Glomerular visceral epithelial cell (primary cell): ENCODE data around the gene CADPS2.

ENCODE experiments used
- DNase-seq: peaks from one replicate; pipeline ENCODE4 v3.0.0-alpha.2; 2016; ENCODE audit errors: extremely low spot score

The CADPS2 gene

GRCh38 chr7:122770686-122771335 is 115.4 kb downstream of the CADPS2 start:
- no peak for DNase-seq

DNA sequence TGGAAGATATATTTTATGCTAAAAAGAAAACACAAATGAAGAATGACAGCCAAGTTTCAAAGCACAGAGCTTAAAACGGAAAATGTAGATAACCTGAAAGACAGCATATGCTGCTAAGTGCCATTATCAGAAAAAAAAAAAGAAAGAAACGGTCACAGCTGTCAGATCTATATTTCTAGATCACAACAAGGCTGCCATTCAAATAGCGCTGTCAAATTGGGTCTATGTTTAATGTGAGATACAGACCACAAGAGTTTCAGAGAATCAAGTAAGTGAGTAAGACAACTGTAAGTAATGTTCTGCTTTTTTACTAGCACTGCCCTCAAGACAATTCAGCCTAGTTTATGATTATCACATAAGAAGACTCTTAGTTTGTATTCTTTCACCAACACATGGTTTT is 117.4 kb downstream of the CADPS2 start:
- no peak for DNase-seq

- DNase-seq: no peak
Observed at GRCh38 chr7:122767339-122767738, 118.9 kb downstream of the CADPS2 start.

GRCh38 chr7:122766593-122766992 is 119.7 kb downstream of the CADPS2 start:
- DNase-seq: no peak

DNA sequence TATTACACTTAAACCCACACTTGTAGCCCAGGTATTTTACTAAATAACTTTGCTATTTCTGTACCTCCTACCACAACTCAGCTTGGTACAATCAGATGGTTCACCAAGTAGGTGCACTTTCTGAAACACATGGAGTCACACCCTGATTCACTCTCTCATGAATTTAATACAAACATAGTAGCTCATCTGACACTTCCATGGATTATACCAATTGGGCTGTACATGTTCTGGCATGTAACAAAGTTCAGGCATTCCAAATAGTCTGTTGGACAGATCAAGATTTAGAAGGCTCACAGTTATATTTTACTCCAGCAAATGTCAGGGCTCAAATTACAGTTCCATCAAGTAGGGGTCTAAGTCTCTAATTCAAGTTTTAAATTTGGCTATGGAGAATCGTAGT is 121.4 kb downstream of the CADPS2 start:
- DNase-seq: no peak

DNA sequence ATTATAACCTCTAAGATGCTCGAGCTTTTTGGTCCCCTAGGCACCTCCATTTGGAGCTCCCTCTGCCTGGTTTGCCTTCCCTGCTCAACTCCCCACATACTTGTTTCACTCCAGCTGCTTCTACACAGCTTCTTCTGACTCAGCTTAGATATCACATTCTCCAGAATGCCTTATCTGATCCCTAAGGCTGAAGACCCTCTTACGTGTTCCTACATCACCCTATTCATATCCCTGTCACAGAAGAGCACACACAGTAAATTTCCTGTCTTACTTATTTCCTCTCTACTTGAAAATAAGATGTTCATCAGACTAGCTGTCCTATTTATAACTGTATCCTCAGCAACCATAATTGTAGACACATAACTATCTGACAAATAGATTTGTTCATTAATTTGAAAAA is 122.2 kb downstream of the CADPS2 start:
- DNase-seq: no peak

GRCh38 chr7:122762071-122762470 is 124.2 kb downstream of the CADPS2 start:
- DNase-seq: no peak

DNA sequence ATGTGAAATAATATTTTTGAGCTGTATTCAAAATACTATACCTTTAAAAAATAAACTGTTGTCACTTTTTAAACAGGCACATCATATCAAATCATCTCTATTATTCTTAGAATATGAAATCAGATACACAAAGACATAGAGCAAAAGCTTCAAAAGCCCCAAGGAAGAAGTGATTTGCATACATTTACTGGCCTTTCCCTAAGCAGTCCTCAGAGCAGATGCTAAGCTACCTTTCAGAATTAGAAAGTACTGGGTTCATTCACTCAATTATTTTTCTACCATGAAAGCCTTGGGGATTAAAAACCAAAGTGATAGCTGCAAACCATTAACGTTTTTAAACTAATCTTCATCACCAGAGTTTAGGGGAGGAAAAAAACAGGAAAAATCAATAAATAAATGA is 127.8 kb downstream of the CADPS2 start:
- DNase-seq: no peak

- DNase-seq: no peak
Observed at GRCh38 chr7:122756860-122757259, 129.4 kb downstream of the CADPS2 start.

DNA sequence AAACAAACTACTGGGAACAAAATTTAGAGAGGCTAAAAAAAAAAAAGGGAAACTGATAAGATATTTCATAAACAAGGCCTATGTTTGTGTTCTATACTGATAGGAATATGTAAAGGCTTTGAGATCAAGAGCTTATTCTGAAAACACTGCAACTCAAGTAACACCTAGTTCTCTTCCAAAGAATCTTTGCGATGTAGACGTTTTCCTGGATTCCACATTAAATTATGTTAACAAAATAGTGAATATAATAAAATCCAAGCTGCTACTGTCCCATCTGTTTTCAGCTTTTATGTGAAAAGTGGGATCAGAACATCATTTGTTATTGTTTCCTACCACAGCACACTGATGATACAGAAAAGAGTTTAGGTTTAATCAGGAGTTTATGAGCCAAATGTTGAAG is 130.6 kb downstream of the CADPS2 start:
- DNase-seq: no peak

DNA sequence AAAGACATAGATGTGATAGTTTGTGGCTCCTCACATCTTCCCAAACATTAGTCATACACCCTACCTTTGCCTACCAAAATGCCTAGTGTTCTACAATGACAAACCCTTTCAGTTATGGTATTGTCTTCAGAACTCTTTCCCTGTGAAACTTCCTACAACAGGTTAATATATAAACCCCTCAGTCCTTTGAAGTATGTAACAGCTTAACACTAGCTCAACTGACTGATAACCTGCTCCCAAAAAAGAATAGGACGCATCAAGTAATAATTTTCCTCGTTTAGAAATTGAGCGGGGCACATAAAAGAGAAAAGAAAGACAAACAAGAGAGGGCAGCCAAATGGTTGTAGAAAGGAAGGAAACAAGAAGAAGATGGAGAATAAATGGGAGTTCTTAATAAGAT is 133.7 kb downstream of the CADPS2 start:
- no peak for DNase-seq

DNA sequence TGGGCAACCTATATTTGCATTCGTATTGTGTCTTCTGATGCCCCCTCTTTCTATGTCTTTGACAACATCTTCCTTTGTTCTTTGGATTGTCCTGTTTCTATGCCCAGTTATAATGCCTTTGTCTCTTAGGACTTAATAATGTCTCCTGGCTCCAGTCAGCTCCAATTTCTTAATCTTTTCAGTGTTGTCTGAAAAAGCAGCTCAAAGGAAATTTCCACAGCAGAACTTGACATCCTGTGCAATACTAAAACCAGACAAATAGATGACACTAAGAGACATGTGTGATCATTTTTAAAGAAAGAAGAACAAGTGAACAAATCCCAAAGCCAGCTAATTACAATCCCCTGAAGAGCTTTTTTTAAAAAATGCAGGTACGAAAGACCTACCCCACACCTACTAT is 135.9 kb downstream of the CADPS2 start:
- DNase-seq: no peak

DNA sequence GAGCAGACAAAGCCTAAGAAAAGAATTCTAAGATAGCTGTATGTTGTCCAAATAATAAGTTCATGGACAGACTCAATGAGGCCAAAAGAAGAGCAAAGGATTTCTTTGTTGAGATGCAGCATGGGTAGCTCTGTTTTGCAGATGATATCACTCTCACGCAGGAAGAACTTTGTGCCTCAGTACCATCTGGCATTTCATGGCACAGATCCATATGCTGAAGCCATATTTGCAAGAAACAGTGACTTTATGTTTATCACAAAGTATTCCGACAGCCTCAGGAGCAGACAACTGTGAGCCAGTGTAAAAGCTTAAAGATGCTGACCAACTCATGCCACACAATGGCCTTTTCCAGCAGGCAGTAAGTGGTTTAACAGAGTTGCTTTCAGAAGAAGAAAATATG is 138.1 kb downstream of the CADPS2 start:
- no peak for DNase-seq

DNA sequence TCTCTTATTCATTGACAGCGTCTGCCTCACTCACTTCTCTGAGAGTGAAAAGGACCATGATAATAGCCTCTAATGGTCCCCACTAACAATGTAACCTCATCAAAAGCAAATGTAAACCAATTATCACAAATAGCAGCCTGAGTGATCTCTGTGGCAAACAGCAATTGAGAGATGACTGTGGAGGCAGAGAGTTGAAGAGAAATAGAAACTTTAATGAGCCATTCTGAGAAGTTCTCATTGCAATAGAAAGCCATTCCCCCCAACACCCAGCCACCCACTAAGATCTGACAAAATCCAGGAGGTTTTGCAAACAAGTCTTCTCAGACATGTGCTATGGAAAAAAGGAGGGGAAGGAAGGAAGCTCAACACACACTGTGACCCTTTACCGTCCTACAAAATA is 139.3 kb downstream of the CADPS2 start:
- no peak for DNase-seq

- DNase-seq: no peak
Observed at GRCh38 chr7:122743211-122743610, 143.0 kb downstream of the CADPS2 start.

GRCh38 chr7:122738947-122739346 is 147.3 kb downstream of the CADPS2 start:
- DNase-seq: no peak

GRCh38 chr7:122736183-122736582 is 150.1 kb downstream of the CADPS2 start:
- peak; percentile 3 for DNase-seq

- DNase-seq: no peak
Observed at GRCh38 chr7:122727759-122728158, 158.5 kb downstream of the CADPS2 start.

GRCh38 chr7:122727354-122727753 is 158.9 kb downstream of the CADPS2 start:
- DNase-seq: no peak

GRCh38 chr7:122726881-122727280 is 159.4 kb downstream of the CADPS2 start:
- DNase-seq: no peak

- no peak for DNase-seq
Observed at GRCh38 chr7:122724366-122724765, 161.9 kb downstream of the CADPS2 start.

GRCh38 chr7:122719010-122719578 is 167.2 kb downstream of the CADPS2 start:
- DNase-seq: no peak

- no peak for DNase-seq
Observed at GRCh38 chr7:122717356-122718089, 168.7 kb downstream of the CADPS2 start.
